BE2C (cell line): ENCODE results near the gene STRN.

Experiments used
- DNase-seq: peaks from one replicate; pipeline ENCODE4 v3.0.0-alpha.2; 2020
- H3K27me3 ChIP-seq: fragments of 250-450 bp; sonication (Bioruptor Pico); 2 replicates; pipeline ENCODE4 v1.5.1; 2020; ENCODE audit warnings: mild to moderate bottlenecking
- H3K36me3 ChIP-seq: fragments of 250-450 bp; sonication (Bioruptor Pico); 2 replicates; pipeline ENCODE4 v1.5.1; 2020; ENCODE audit warnings: mild to moderate bottlenecking
- H3K4me1 ChIP-seq: fragments of 250-450 bp; sonication (Bioruptor Pico); 2 replicates; pipeline ENCODE4 v1.5.1; 2020
- H3K4me3 ChIP-seq: 2 replicates; pipeline ENCODE4 v1.5.1; 2011; ENCODE audit warnings: low read depth, low read length
- H3K9me3 ChIP-seq: fragments of 250-450 bp; sonication (Bioruptor Pico); 2 replicates; pipeline ENCODE4 v1.5.1; 2020
- TF ChIP-seq, protein P1 (sequence below): IDR thresholded peaks from 2 replicates; pipeline ENCODE4 v1.5.1; 2012; ENCODE audit warnings: mild to moderate bottlenecking, low read depth, low read length

Gene STRN

GRCh38 chr2:36918307-36918706, 48.0 kb downstream of the STRN start:
- TF ChIP-seq, protein P1, sequence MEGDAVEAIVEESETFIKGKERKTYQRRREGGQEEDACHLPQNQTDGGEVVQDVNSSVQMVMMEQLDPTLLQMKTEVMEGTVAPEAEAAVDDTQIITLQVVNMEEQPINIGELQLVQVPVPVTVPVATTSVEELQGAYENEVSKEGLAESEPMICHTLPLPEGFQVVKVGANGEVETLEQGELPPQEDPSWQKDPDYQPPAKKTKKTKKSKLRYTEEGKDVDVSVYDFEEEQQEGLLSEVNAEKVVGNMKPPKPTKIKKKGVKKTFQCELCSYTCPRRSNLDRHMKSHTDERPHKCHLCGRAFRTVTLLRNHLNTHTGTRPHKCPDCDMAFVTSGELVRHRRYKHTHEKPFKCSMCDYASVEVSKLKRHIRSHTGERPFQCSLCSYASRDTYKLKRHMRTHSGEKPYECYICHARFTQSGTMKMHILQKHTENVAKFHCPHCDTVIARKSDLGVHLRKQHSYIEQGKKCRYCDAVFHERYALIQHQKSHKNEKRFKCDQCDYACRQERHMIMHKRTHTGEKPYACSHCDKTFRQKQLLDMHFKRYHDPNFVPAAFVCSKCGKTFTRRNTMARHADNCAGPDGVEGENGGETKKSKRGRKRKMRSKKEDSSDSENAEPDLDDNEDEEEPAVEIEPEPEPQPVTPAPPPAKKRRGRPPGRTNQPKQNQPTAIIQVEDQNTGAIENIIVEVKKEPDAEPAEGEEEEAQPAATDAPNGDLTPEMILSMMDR: no peak

GRCh38 chr2:36915627-36916026, 50.7 kb downstream of the STRN start:
- Histone ChIP-seq H3K4me3 (no peak overlapping the region), H3K27me3 (no peaks in the 10 kb centered on the region), H3K9me3 (no peaks in the 10 kb centered on the region), H3K4me1 (no peaks in the 10 kb centered on the region), H3K36me3 (no peaks in the 10 kb centered on the region)
- no peak for DNase-seq
- TF ChIP-seq, protein P1: no peak

More at GRCh38 chr2:36918307-36918706, 48.0 kb downstream of the STRN start:
- Histone ChIP-seq H3K4me1 (no peaks in the 10 kb centered on the region), H3K27me3 (no peaks in the 10 kb centered on the region), H3K9me3 (no peaks in the 10 kb centered on the region), H3K36me3 (no peaks in the 10 kb centered on the region), H3K4me3 (no peak overlapping the region)
- DNase-seq: no peak

GRCh38 chr2:36912695-36913094, 53.6 kb downstream of the STRN start:
- no peaks in the 10 kb centered on the region for H3K4me1 ChIP-seq
- H3K27me3 ChIP-seq: no peaks in the 10 kb centered on the region
- TF ChIP-seq, protein P1: no peak
- H3K36me3 ChIP-seq: no peaks in the 10 kb centered on the region
- no peaks in the 10 kb centered on the region for H3K9me3 ChIP-seq
- DNase-seq: no peak
- no peak overlapping the region for H3K4me3 ChIP-seq

GRCh38 chr2:36911012-36911411, 55.3 kb downstream of the STRN start:
- DNase-seq: no peak
- no peaks in the 10 kb centered on the region for H3K9me3 ChIP-seq
- no peaks in the 10 kb centered on the region for H3K36me3 ChIP-seq
- H3K27me3 ChIP-seq: no peaks in the 10 kb centered on the region
- no peaks in the 10 kb centered on the region for H3K4me1 ChIP-seq
- no peak overlapping the region for H3K4me3 ChIP-seq
- TF ChIP-seq, protein P1: no peak

DNA sequence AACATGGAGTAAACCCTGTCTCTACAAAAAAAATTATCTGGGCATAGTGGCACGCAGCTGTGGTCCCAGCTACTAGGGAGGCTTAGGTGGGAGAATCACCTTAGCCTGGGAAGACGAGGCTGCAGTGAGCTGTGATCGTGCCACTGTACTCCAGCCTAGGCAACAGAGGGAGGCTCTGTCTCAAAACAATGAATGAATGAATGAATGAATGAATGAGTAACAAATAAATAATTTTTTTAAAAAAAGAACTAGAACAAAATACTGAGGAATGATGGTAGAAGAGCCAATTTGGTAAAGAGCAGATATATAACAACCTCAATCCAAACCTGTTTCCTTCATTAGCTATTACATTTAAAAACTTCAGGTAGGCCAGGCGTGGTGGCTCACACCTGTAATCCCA, 60.1 kb downstream of the STRN start:
- Histone ChIP-seq H3K4me1 (no peaks in the 10 kb centered on the region), H3K27me3 (no peaks in the 10 kb centered on the region), H3K4me3 (no peak overlapping the region), H3K9me3 (no peaks in the 10 kb centered on the region), H3K36me3 (no peaks in the 10 kb centered on the region)
- DNase-seq: no peak
- TF ChIP-seq, protein P1: no peak

- no peaks in the 10 kb centered on the region for H3K9me3 ChIP-seq
- no peaks in the 10 kb centered on the region for H3K36me3 ChIP-seq
- H3K4me3 ChIP-seq: no peak overlapping the region
- TF ChIP-seq, protein P1: no peak
- no peak for DNase-seq
- no peaks in the 10 kb centered on the region for H3K27me3 ChIP-seq
- H3K4me1 ChIP-seq: no peaks in the 10 kb centered on the region
Measured at GRCh38 chr2:36904636-36905035, 61.7 kb downstream of the STRN start.
